Esophagus squamous epithelium (tissue), 5 donors: Measurements from ENCODE around the gene SLCO2B1. TPM values are rescaled to one million over a fixed set of nuclear protein-coding genes. Genes with fewer than 3 reads are reported as not detected.

Experiments used
- DNase-seq: peaks from one replicate; lab custom pipeline; 2025; lab: John Stamatoyannopoulos, UW
- H3K27ac ChIP-seq, 4 donors: fragments of 200-600 bp; sonication (generic); one replicate each; pipeline ENCODE4 v1.5.1; 2016 to 2019; ENCODE audit warnings: mild to moderate bottlenecking in 1 of 4
- H3K27me3 ChIP-seq, 4 donors: fragments of 200-600 bp; sonication (generic); 1 replicate in 3 of 4; 2 replicates in 1 of 4; pipeline versions ENCODE4 v1.5.1 to v1.6.0; 2017 to 2021; ENCODE audit warnings: antibody characterized with exemption in 1 of 4
- H3K36me3 ChIP-seq, 3 donors: fragments of 200-600 bp; sonication (generic); one replicate each; pipeline ENCODE4 v1.5.1; 2016 to 2019
- H3K4me1 ChIP-seq, 3 donors: fragments of 200-600 bp; sonication (generic); one replicate each; pipeline ENCODE4 v1.5.1; 2017 to 2019
- H3K4me3 ChIP-seq, 4 donors: fragments of 200-600 bp; sonication (generic); 1 replicate in 3 of 4; 2 replicates in 1 of 4; pipeline ENCODE4 v1.5.1; 2016 to 2019; ENCODE audit warnings: mild to moderate bottlenecking in 2 of 4, moderate library complexity in 1 of 4
- H3K9me3 ChIP-seq, 3 donors: fragments of 200-600 bp; sonication (generic); one replicate each; pipeline ENCODE4 v1.5.1; 2016 to 2019
- CTCF ChIP-seq, 6 experiments: fragments of 450-650 bp in 4 of 6; fragments of 200-600 bp in 2 of 6; sonication (generic) in 2 of 6; IDR thresholded peaks; one replicate each; pipeline ENCODE4 v1.5.1; 2016 to 2019; ENCODE audit warnings: antibody characterized with exemption in 6 of 6, mild to moderate bottlenecking in 4 of 6, moderate library complexity in 4 of 6
- POLR2A ChIP-seq, 4 donors: fragments of 450-650 bp; IDR thresholded peaks; one replicate each; pipeline ENCODE4 v1.6.1; 2017; ENCODE audit warnings: antibody characterized with exemption in 4 of 4, mild to moderate bottlenecking in 4 of 4, moderate library complexity in 3 of 4
- WGBS, 2 donors: methylation state at CpG; one replicate each; pipeline ENCODE4 v1.1.5; 2018; 5-methylcytosine and 5-hydroxymethylcytosine counted together
- intact Hi-C: fragments of 100-400 bp; cut with DNase I; formaldehyde crosslinking; loops from one replicate; pipeline ENCODE4 v1.15.0; 2022
- total RNA-seq, 4 donors: library from RNA; depleted of rRNA; stranded (reverse); fragments of >200 nt; gene quantifications; one replicate each; pipeline ENCODE4 v1.1.0, GENCODE V29; 2016
- donor health status: DM: yes; HTN: yes; CAD: no.

The SLCO2B1 gene
- total RNA-seq, 4 donors from 2014 or later: 3.6 to 35.7 (median 16.1) TPM

GRCh38 chr11:75219869-75220268, 69.0 kb downstream of the SLCO2B1 start:
- intact Hi-C loops: no loop called here

GRCh38 chr11:75223954-75224643, 73.2 kb downstream of the SLCO2B1 start:
- no peak overlapping the region for H3K27ac ChIP-seq
- 0 to 83% methylated on average over 1 of the region's 5 CpGs for WGBS, 2 donors
- H3K4me3 ChIP-seq: no peak overlapping the region
- H3K36me3 ChIP-seq: no peaks in the 10 kb centered on the region
- no peaks in the 10 kb centered on the region for H3K4me1 ChIP-seq
- no peak for DNase-seq
- intact Hi-C loops: no loop called here
- TF ChIP-seq CTCF (IDR thresholded peaks at IDR 0.05) (no peak), POLR2A (IDR thresholded peaks at IDR 0.05) (no peak)
- H3K27me3 ChIP-seq: no peaks in the 10 kb centered on the region
- no peaks in the 10 kb centered on the region for H3K9me3 ChIP-seq

More at GRCh38 chr11:75219869-75220268, 69.0 kb downstream of the SLCO2B1 start:
- Histone ChIP-seq H3K4me1 (no peaks in the 10 kb centered on the region), H3K9me3 (no peaks in the 10 kb centered on the region), H3K4me3 (no peak overlapping the region), H3K36me3 (no peaks in the 10 kb centered on the region), H3K27me3 (peaks cover 0 to 14% (median 0%) of the 10 kb centered on the region in 4 donors), H3K27ac (no peak overlapping the region)
- no peak for DNase-seq
- WGBS, 2 donors: 31 to 45% methylated on average over 2 of the region's 2 CpGs
- TF ChIP-seq POLR2A (IDR thresholded peaks at IDR 0.05) (no peak), CTCF (IDR thresholded peaks at IDR 0.05) (no peak)

DNA sequence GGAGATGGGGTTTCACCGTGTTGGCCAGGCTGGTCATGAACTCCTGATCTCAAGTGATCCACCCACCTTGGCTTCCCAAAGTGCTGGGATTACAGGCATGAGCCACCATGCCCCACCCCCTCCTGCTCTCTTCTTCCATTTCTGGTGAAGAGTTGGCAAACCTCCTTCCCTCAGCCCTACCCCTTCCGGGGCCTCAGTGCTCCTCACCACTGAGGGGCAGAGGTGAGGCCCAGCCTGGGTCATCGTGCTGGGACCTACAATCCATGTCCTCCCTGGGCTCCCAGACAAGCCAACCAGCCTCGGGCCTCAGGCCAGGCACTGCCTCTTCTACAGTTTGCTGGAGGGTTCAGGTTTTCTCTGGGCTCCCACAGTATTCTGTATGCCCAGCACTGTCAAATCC, 74.9 kb downstream of the SLCO2B1 start:
- Histone ChIP-seq H3K9me3 (no peaks in the 10 kb centered on the region), H3K4me3 (no peak overlapping the region), H3K27me3 (peaks cover 0 to 6% (median 0%) of the 10 kb centered on the region in 4 donors), H3K27ac (no peak overlapping the region), H3K36me3 (no peaks in the 10 kb centered on the region), H3K4me1 (no peaks in the 10 kb centered on the region)
- intact Hi-C loops: no loop called here
- DNase-seq: no peak
- no peak for TF ChIP-seq POLR2A (IDR thresholded peaks at IDR 0.05)
- TF ChIP-seq CTCF (IDR thresholded peaks at IDR 0.05): no peak
- WGBS, 2 donors: 46 to 73% methylated on average over 2 to 4 of the region's 4 CpGs

DNA sequence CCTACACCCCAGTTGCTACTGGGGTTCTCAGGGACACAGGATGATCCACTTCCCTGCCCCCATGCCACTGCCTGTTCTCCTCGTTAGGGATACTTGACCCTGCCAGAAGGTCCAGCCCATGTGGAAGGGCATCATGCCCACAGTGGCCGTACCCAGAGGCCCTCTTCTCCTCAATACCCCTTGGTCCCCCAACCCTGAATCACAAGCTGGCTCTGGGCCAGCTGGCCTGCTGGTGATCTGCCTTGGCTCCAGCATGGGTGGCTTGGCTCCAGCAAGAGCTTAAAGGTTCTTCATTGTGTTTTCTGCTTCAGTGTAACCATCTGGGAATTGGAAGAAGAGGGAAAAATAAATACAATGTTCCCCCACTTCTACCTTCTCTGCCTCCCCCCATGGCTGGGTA, 78.6 kb downstream of the SLCO2B1 start:
- Histone ChIP-seq H3K27me3 (peaks cover 0 to 16% (median 0%) of the 10 kb centered on the region in 4 donors), H3K36me3 (no peaks in the 10 kb centered on the region), H3K27ac (no peak overlapping the region), H3K4me1 (no peaks in the 10 kb centered on the region), H3K9me3 (no peaks in the 10 kb centered on the region), H3K4me3 (no peak overlapping the region)
- no peak for TF ChIP-seq CTCF (IDR thresholded peaks at IDR 0.05)
- no peak for TF ChIP-seq POLR2A (IDR thresholded peaks at IDR 0.05)
- DNase-seq: no peak
- 79 to 80% methylated on average over 2 of the region's 2 CpGs for WGBS, 2 donors
- intact Hi-C loops: no loop called here

DNA sequence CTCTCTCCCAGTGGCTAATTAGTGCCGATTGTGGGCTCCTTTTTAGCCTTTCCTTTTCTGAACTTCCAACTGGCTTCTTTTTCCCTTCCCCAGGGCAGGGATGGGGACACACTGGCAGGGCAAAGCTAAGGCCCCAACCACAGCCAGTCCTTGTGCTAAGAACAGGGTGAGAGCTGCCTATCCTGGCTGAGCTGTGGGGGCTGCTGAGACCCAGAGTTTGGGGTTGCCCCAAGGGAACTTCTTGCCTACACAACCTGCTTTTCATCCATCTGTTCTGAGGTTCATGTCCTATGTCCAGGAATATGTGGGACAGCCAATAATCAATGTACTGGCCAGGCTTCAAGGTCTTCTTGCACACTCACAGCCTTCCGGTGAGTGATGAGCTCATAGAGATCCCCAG, 79.7 kb downstream of the SLCO2B1 start:
- Histone ChIP-seq H3K27me3 (peaks cover 0 to 24% (median 0%) of the 10 kb centered on the region in 4 donors), H3K4me1 (no peaks in the 10 kb centered on the region), H3K27ac (no peak overlapping the region), H3K4me3 (no peak overlapping the region), H3K9me3 (no peaks in the 10 kb centered on the region), H3K36me3 (no peaks in the 10 kb centered on the region)
- TF ChIP-seq CTCF (IDR thresholded peaks at IDR 0.05) (no peak), POLR2A (IDR thresholded peaks at IDR 0.05) (no peak)
- DNase-seq: no peak
- intact Hi-C loops: no loop called here
- WGBS, 2 donors: 60 to 71% methylated on average over 1 of the region's 2 CpGs
